Subcutaneous abdominal adipose tissue (tissue), 5 donors: ENCODE results near the gene KRTAP2-1.

ENCODE experiments used
- H3K27ac ChIP-seq: one replicate; pipeline ENCODE4 v1.7.0; 2013; ENCODE audit warnings: low read depth, mild to moderate bottlenecking, inconsistent platforms, low read length, moderate library complexity
- H3K27me3 ChIP-seq, 5 donors: one replicate each; pipeline ENCODE4 v1.7.0; 2013; ENCODE audit warnings: low read length in 5 of 5, inconsistent platforms in 1 of 5; ENCODE audit not compliant: control insufficient read depth in 5 of 5, insufficient read depth in 4 of 5
- H3K36me3 ChIP-seq, 5 donors: one replicate each; pipeline ENCODE4 v1.7.0; 2013; ENCODE audit warnings: low read length in 5 of 5; ENCODE audit not compliant: control insufficient read depth in 5 of 5, insufficient read depth in 5 of 5
- H3K4me1 ChIP-seq, 5 donors: one replicate each; pipeline ENCODE4 v1.7.0; 2013; ENCODE audit warnings: low read length in 5 of 5, mild to moderate bottlenecking in 3 of 5, moderate library complexity in 1 of 5; ENCODE audit not compliant: control insufficient read depth in 5 of 5, insufficient read depth in 5 of 5
- H3K4me3 ChIP-seq, 5 donors: one replicate each; pipeline ENCODE4 v1.7.0; 2013; ENCODE audit warnings: low read length in 5 of 5, low read depth in 1 of 5
- H3K9ac ChIP-seq, 5 donors: one replicate each; pipeline ENCODE4 v1.7.0; 2013; ENCODE audit warnings: low read length in 5 of 5, mild to moderate bottlenecking in 4 of 5, moderate library complexity in 3 of 5
- H3K9me3 ChIP-seq, 5 donors: one replicate each; pipeline ENCODE4 v1.7.0; 2013; ENCODE audit warnings: low read length in 5 of 5; ENCODE audit not compliant: control insufficient read depth in 5 of 5
- donor health status: healthy.
- donor health status: healthy.
- donor health status: healthy.
- donor health status: healthy.
- donor health status: healthy.

The KRTAP2-1 gene

GRCh38 chr17:41015454-41015853, 31.7 kb downstream of the KRTAP2-1 start:
- no peak overlapping the region for H3K27ac ChIP-seq
- no peak overlapping the region for H3K9ac ChIP-seq
- no peaks in the 10 kb centered on the region for H3K9me3 ChIP-seq
- H3K4me1 ChIP-seq: no peaks in the 10 kb centered on the region
- H3K27me3 ChIP-seq: no peaks in the 10 kb centered on the region
- no peaks in the 10 kb centered on the region for H3K36me3 ChIP-seq
- no peak overlapping the region for H3K4me3 ChIP-seq

GRCh38 chr17:41013606-41014005, 33.5 kb downstream of the KRTAP2-1 start:
- Histone ChIP-seq H3K9me3 (no peaks in the 10 kb centered on the region), H3K4me3 (no peak overlapping the region), H3K36me3 (no peaks in the 10 kb centered on the region), H3K4me1 (no peaks in the 10 kb centered on the region), H3K27me3 (no peaks in the 10 kb centered on the region), H3K9ac (no peak overlapping the region), H3K27ac (no peak overlapping the region)

GRCh38 chr17:41013181-41013580, 33.9 kb downstream of the KRTAP2-1 start:
- Histone ChIP-seq H3K9me3 (no peaks in the 10 kb centered on the region), H3K36me3 (no peaks in the 10 kb centered on the region), H3K9ac (no peak overlapping the region), H3K27me3 (no peaks in the 10 kb centered on the region), H3K4me3 (no peak overlapping the region), H3K4me1 (no peaks in the 10 kb centered on the region), H3K27ac (no peak overlapping the region)

- no peaks in the 10 kb centered on the region for H3K27me3 ChIP-seq
- H3K36me3 ChIP-seq: no peaks in the 10 kb centered on the region
- no peaks in the 10 kb centered on the region for H3K9me3 ChIP-seq
- H3K4me3 ChIP-seq: no peak overlapping the region
- H3K9ac ChIP-seq: no peak overlapping the region
- no peaks in the 10 kb centered on the region for H3K4me1 ChIP-seq
- no peak overlapping the region for H3K27ac ChIP-seq
Observed at GRCh38 chr17:41012326-41013120, 34.6 kb downstream of the KRTAP2-1 start.

- Histone ChIP-seq H3K4me1 (no peaks in the 10 kb centered on the region), H3K27ac (no peak overlapping the region), H3K9ac (no peak overlapping the region), H3K4me3 (no peak overlapping the region), H3K27me3 (no peaks in the 10 kb centered on the region), H3K9me3 (no peaks in the 10 kb centered on the region), H3K36me3 (no peaks in the 10 kb centered on the region)
Observed at GRCh38 chr17:41010441-41010840, 36.7 kb downstream of the KRTAP2-1 start.

- H3K27ac ChIP-seq: no peak overlapping the region
- H3K4me3 ChIP-seq: no peak overlapping the region
- H3K9ac ChIP-seq: no peak overlapping the region
- H3K27me3 ChIP-seq: no peaks in the 10 kb centered on the region
- no peaks in the 10 kb centered on the region for H3K9me3 ChIP-seq
- H3K36me3 ChIP-seq: no peaks in the 10 kb centered on the region
- no peaks in the 10 kb centered on the region for H3K4me1 ChIP-seq
Observed at GRCh38 chr17:41009936-41010335, 37.2 kb downstream of the KRTAP2-1 start.

GRCh38 chr17:41009301-41009760, 37.8 kb downstream of the KRTAP2-1 start:
- Histone ChIP-seq H3K36me3 (no peaks in the 10 kb centered on the region), H3K27ac (no peak overlapping the region), H3K9me3 (no peaks in the 10 kb centered on the region), H3K4me3 (no peak overlapping the region), H3K9ac (no peak overlapping the region), H3K27me3 (peaks cover 0 to 2% (median 0%) of the 10 kb centered on the region in 5 donors), H3K4me1 (no peaks in the 10 kb centered on the region)

GRCh38 chr17:41008811-41009210, 38.3 kb downstream of the KRTAP2-1 start, which contains the start of gene KRTAP3-1:
TSS of gene KRTAP3-1 (minus strand) at chr17:41009128. CDS start at chr17:41009074, 54 bp downstream.
- no peaks in the 10 kb centered on the region for H3K36me3 ChIP-seq
- H3K4me3 ChIP-seq: no peak within 1 kb of the TSS
- H3K9ac ChIP-seq: no peak within 1 kb of the TSS
- no peaks in the 10 kb centered on the region for H3K9me3 ChIP-seq
- no peak within 1 kb of the TSS for H3K27ac ChIP-seq
- no peaks in the 10 kb centered on the region for H3K4me1 ChIP-seq
- peaks cover 0 to 3% (median 0%) of the 10 kb centered on the region in 5 donors for H3K27me3 ChIP-seq

- Histone ChIP-seq H3K36me3 (no peaks in the 10 kb centered on the region), H3K27ac (no peak overlapping the region), H3K4me1 (no peaks in the 10 kb centered on the region), H3K9me3 (no peaks in the 10 kb centered on the region), H3K4me3 (no peak overlapping the region), H3K27me3 (peaks cover 0 to 3% (median 0%) of the 10 kb centered on the region in 5 donors), H3K9ac (no peak overlapping the region)
Observed at GRCh38 chr17:41004397-41004796, 42.7 kb downstream of the KRTAP2-1 start.

- H3K4me3 ChIP-seq: no peak overlapping the region
- H3K4me1 ChIP-seq: no peaks in the 10 kb centered on the region
- no peaks in the 10 kb centered on the region for H3K9me3 ChIP-seq
- H3K36me3 ChIP-seq: no peaks in the 10 kb centered on the region
- H3K27ac ChIP-seq: no peak overlapping the region
- no peak overlapping the region for H3K9ac ChIP-seq
- peaks cover 0 to 3% (median 0%) of the 10 kb centered on the region in 5 donors for H3K27me3 ChIP-seq
Observed at GRCh38 chr17:41003926-41004325, 43.2 kb downstream of the KRTAP2-1 start.
